HG02938 (cell line): Measurements from ENCODE around the gene TMEM272.

Experiments
- ATAC-seq: cut with Tn5 transposase; IDR thresholded peaks from one replicate; pipeline ENCODE4 v1.9.1; 2021; ENCODE audit warnings: mild to moderate bottlenecking, moderate library complexity; ENCODE audit not compliant: unreplicated experiment

TMEM272 gene

DNA sequence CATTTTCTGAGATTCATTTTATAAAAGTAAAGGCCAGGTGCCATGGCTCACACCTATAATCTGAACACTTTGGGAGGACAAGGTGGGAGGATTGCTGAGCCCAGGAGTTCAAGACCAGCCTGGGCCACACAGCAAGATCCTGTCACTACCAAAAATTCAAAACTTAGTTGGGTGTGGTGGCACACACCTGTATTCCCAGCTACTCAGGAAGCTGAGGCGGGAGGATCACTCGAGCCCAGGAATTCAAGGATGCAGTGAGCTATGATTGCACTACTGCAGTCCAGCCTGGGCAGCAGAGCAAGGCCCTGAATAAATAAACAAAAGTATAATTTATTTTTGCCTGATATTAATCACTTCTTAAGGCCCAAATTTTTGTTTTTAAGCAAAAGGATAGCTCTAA, 81.5 kb downstream of the TMEM272 start:
- ATAC-seq: no peak
